Endodermal cell (in vitro differentiated cells): ENCODE data around the gene AUNIP. TPM values are rescaled to one million over a fixed set of nuclear protein-coding genes. Genes with fewer than 3 reads are reported as not detected.

Source experiments
- DNase-seq: peaks from one replicate; pipeline ENCODE4 v3.0.0-alpha.2; 2017
- H3K27ac ChIP-seq: 2 replicates; pipeline ENCODE4 v1.5.1; 2013; ENCODE audit warnings: mild to moderate bottlenecking, low read depth, low read length, moderate library complexity
- H3K27me3 ChIP-seq: 2 replicates; pipeline ENCODE4 v1.6.1; 2013; ENCODE audit warnings: mild to moderate bottlenecking, low read length, moderate library complexity; ENCODE audit not compliant: insufficient read depth, control insufficient read depth, poor library complexity, severe bottlenecking
- H3K36me3 ChIP-seq: 2 replicates; pipeline ENCODE4 v1.7.0; 2013; ENCODE audit warnings: mild to moderate bottlenecking, low read length, moderate library complexity; ENCODE audit not compliant: control insufficient read depth, insufficient read depth
- H3K4me1 ChIP-seq: one replicate; pipeline ENCODE4 v1.7.0; 2013; ENCODE audit warnings: low read length; ENCODE audit not compliant: control insufficient read depth, insufficient read depth
- H3K4me3 ChIP-seq: 2 replicates; pipeline ENCODE4 v1.5.1; 2013; ENCODE audit warnings: mild to moderate bottlenecking, low read length, moderate library complexity
- H3K9ac ChIP-seq: 2 replicates; pipeline ENCODE4 v1.6.1; 2013; ENCODE audit warnings: mild to moderate bottlenecking, low read length, moderate library complexity; ENCODE audit not compliant: poor library complexity, severe bottlenecking; ENCODE audit errors: extremely low read depth
- H3K9me3 ChIP-seq: 2 replicates; pipeline ENCODE4 v1.6.1; 2013; ENCODE audit warnings: mild to moderate bottlenecking, low read length, moderate library complexity; ENCODE audit not compliant: control insufficient read depth
- H3K27ac Mint-ChIP-seq: 2 replicates; pipeline ENCODE4 v1.8.0; 2020; ENCODE audit warnings: mixed read lengths
- H3K27me3 Mint-ChIP-seq: 2 replicates; pipeline ENCODE4 v1.8.0; 2021; ENCODE audit warnings: mild to moderate bottlenecking, mixed read lengths; ENCODE audit not compliant: insufficient read depth
- H3K36me3 Mint-ChIP-seq: 2 replicates; pipeline ENCODE4 v1.8.0; 2020; ENCODE audit warnings: low read depth, mixed read lengths
- H3K4me1 Mint-ChIP-seq: 2 replicates; pipeline ENCODE4 v1.8.0; 2020; ENCODE audit warnings: mixed read lengths
- H3K4me3 Mint-ChIP-seq: 2 replicates; pipeline ENCODE4 v1.8.0; 2020; ENCODE audit warnings: mild to moderate bottlenecking, moderate library complexity, mixed read lengths
- H3K9me3 Mint-ChIP-seq: 2 replicates; pipeline ENCODE4 v1.8.0; 2020; ENCODE audit warnings: mild to moderate bottlenecking, mixed read lengths
- WGBS, 2 experiments: methylation state at CpG; one replicate each; pipeline versions ENCODE4 v1.1.5 to v1.1.7; 2013; ENCODE audit warnings: missing lambda C conversion rate in 2 of 2, mixed read lengths in 1 of 2; ENCODE audit not compliant: insufficient coverage in 1 of 2, insufficient read length in 1 of 2; 5-methylcytosine and 5-hydroxymethylcytosine counted together
- total RNA-seq, 2 donors: library from RNA; stranded (reverse); fragmentation: NEBNext Ultra II Directional in 1 of 2; extraction: Animal tissue kit (Norgen Biotek cat#: 25700) in 1 of 2; gene quantifications; 2 replicates in 1 of 2; 3 replicates in 1 of 2; pipeline ENCODE4 v1.2.1, GENCODE V29; 2021
- TF ChIP-seq, protein P1 (sequence below): fragments of 200-600 bp; sonication (generic); conservative IDR thresholded peaks from 2 replicates; pipeline ENCODE4 v1.5.0; 2021; ENCODE audit warnings: antibody characterized with exemption, mild to moderate bottlenecking

Gene AUNIP
- total RNA-seq, 2 donors from 2014 or later, result 14.3 to 19.5 TPM

DNA sequence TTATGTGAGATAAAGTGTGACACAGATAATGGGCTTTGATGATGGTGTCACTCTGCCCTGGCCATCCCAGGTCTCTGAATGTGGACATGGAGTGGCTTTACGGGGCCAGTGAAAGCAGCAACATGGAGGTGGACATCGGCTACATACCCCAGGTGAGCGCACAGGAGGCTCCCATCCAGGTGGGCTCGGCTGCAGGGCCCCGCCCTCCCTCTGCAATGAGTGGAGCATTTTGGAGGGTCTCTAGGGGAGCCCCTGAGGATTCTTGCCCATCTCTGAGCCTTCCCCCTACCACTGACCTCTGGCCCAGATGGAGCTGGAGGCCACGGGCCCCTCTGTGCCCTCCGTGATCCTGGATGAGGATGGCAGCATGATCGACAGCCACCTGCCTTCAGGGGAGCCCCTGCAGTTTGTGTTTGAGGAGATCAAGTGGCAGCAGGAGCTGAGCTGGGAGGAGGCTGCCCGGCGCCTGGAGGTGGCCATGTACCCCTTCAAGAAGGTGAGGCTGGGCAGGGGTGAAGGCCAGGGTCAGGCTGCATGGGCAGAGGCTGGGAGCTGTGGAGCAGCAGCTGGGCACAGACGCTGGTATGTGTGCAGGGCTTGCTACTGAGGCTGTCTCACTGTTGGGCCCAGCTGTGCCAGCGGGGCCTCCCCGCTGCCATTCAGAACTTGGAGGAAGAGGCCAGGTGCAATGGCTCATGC, 47.7 kb downstream of the AUNIP start:
- H3K36me3 ChIP-seq, result peaks cover 19% of the 10 kb centered on the region
- H3K4me1 Mint-ChIP-seq, result no peaks in the 10 kb centered on the region

DNA sequence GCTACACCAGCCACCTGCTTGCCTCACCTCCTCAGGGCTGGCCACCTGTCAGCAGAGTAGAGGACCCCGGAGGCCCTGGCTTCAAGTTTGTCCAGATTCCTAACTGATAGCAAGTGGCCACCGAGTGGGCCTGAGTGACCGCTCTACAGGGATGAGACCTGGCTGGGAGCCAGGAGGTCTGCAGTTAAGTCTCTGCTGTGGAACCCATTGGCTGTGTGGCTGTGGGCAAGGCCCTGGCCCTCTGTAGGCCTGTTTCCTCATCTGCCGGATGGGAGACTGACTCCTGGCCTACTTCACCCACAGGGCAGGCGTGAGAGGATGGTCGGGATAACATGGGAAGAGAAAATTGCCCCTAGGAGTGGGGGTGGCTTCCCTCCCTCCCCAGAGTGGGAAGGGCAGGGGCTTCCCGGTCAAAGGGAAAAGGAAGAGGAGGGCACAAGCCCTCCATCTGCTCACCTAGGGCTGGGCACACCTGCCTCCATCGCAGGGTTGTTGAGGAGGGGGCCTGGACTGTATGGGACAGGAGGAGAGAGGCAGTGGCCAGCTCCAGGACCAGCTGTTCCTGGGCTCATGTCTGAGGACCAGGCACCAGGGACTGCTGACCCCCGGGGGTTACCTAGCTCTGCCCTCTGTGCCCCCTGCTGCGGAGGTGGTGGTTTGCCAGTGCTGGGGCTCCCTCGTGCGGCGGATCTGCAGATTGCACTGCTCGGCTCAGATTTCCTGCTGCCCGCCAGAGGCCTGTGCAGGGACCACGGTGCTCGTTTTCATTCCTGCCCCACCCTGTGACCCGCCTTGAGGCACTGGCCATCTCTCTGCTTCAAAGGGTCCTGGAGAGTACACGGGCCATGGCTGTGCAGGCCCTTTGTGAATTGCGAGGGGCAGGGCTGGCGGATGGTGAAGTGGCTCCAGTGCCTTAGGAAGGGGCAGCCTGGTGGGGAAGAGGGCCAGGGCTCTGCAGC, 48.6 kb downstream of the AUNIP start:
- Mint-ChIP-seq H3K4me3 (no peak overlapping the region), H3K4me1 (no peaks in the 10 kb centered on the region), H3K27me3 (no peaks in the 10 kb centered on the region), H3K36me3 (peaks cover 38% of the 10 kb centered on the region), H3K27ac (no peak overlapping the region), H3K9me3 (no peaks in the 10 kb centered on the region)
- WGBS, 2 experiments, result 32 to 48% methylated on average over 14 to 21 of the region's 21 CpGs
- Histone ChIP-seq H3K9ac (no peak overlapping the region), H3K27ac (no peak overlapping the region), H3K9me3 (no peaks in the 10 kb centered on the region), H3K4me3 (no peak overlapping the region), H3K4me1 (no peaks in the 10 kb centered on the region), H3K36me3 (peaks cover 20% of the 10 kb centered on the region), H3K27me3 (no peaks in the 10 kb centered on the region)
- peak; percentile 97 for DNase-seq
- TF ChIP-seq, protein P1, sequence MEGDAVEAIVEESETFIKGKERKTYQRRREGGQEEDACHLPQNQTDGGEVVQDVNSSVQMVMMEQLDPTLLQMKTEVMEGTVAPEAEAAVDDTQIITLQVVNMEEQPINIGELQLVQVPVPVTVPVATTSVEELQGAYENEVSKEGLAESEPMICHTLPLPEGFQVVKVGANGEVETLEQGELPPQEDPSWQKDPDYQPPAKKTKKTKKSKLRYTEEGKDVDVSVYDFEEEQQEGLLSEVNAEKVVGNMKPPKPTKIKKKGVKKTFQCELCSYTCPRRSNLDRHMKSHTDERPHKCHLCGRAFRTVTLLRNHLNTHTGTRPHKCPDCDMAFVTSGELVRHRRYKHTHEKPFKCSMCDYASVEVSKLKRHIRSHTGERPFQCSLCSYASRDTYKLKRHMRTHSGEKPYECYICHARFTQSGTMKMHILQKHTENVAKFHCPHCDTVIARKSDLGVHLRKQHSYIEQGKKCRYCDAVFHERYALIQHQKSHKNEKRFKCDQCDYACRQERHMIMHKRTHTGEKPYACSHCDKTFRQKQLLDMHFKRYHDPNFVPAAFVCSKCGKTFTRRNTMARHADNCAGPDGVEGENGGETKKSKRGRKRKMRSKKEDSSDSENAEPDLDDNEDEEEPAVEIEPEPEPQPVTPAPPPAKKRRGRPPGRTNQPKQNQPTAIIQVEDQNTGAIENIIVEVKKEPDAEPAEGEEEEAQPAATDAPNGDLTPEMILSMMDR, result peak; percentile 96

More for the DNA sequence above, 47.7 kb downstream of the AUNIP start:
- Histone ChIP-seq H3K4me1 (no peaks in the 10 kb centered on the region), H3K27ac (no peak overlapping the region), H3K27me3 (no peaks in the 10 kb centered on the region), H3K4me3 (no peak overlapping the region), H3K9me3 (no peaks in the 10 kb centered on the region), H3K9ac (no peak overlapping the region)
- Mint-ChIP-seq H3K27me3 (no peaks in the 10 kb centered on the region), H3K27ac (no peak overlapping the region), H3K4me3 (no peak overlapping the region), H3K9me3 (no peaks in the 10 kb centered on the region), H3K36me3 (peaks cover 33% of the 10 kb centered on the region)
- WGBS, 2 experiments, result 89 to 93% methylated on average over 10 to 13 of the region's 13 CpGs
- TF ChIP-seq, protein P1, result no peak
- no peak for DNase-seq

DNA sequence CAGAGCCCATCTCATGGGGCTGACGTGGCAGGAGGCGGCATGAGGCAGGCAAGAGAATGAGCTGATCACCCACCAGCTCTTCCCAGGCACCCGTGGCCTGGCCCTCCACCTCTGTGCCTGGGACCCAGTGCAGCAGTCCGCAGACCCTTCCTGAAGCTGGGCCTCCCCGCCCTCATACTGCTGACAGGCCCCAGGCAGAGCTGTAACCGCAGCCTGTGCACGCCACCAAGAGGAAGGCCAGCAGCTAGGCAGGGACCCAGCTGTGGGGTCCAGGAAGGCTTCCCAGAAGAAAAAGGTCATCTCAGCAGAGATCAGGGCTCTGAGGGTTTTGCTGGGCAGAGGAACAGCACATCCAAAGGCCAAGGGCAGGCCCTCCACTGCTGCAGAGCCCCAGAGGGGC, 49.3 kb downstream of the AUNIP start:
- Mint-ChIP-seq H3K9me3 (no peaks in the 10 kb centered on the region), H3K27ac (no peak overlapping the region), H3K36me3 (peaks cover 36% of the 10 kb centered on the region), H3K27me3 (no peaks in the 10 kb centered on the region), H3K4me3 (no peak overlapping the region), H3K4me1 (no peaks in the 10 kb centered on the region)
- TF ChIP-seq, protein P1, result no peak
- Histone ChIP-seq H3K4me1 (no peaks in the 10 kb centered on the region), H3K9me3 (no peaks in the 10 kb centered on the region), H3K36me3 (peaks cover 24% of the 10 kb centered on the region), H3K27me3 (no peaks in the 10 kb centered on the region), H3K4me3 (no peak overlapping the region), H3K9ac (no peak overlapping the region), H3K27ac (no peak overlapping the region)
- WGBS, 2 experiments, result 92 to 94% methylated on average over 5 to 7 of the region's 7 CpGs
- no peak for DNase-seq
